ENCODE measurements around the gene TACR1.

GRCh38 chr2:75088791-75089190, 110.5 kb downstream of the TACR1 start:
- TF ChIP-seq CTCF (IDR thresholded peaks at IDR 0.05; ENCODE audit: low read length), result no peak
- no peak for TF ChIP-seq EZH2phosphoT487 (IDR thresholded peaks at IDR 0.05; ENCODE audit: low read length)
- TF ChIP-seq EZH2 (optimal IDR thresholded peaks at IDR 0.05; ENCODE audit: low read depth, low read length), result no peak
